OCI-LY3 (cell line): ENCODE data around the gene MCRIP2.

Experiments used
- EZH2phosphoT487 ChIP-seq: fragments of 200-600 bp; shearing (Covaris generic); IDR thresholded peaks from 2 replicates; pipeline ENCODE4 v1.6.1; 2018; ENCODE audit warnings: antibody characterized with exemption, mixed run types, low read depth
- TF ChIP-seq, protein P1 (sequence below): fragments of 200-600, 300-600 bp; sonication (generic); IDR thresholded peaks from 2 replicates; pipeline ENCODE4 v1.5.1; 2014; ENCODE audit warnings: antibody characterized with exemption, low read length, low read depth

GRCh38 chr16:606656-607307, 34.8 kb upstream of the MCRIP2 start:
- TF ChIP-seq, protein P1, sequence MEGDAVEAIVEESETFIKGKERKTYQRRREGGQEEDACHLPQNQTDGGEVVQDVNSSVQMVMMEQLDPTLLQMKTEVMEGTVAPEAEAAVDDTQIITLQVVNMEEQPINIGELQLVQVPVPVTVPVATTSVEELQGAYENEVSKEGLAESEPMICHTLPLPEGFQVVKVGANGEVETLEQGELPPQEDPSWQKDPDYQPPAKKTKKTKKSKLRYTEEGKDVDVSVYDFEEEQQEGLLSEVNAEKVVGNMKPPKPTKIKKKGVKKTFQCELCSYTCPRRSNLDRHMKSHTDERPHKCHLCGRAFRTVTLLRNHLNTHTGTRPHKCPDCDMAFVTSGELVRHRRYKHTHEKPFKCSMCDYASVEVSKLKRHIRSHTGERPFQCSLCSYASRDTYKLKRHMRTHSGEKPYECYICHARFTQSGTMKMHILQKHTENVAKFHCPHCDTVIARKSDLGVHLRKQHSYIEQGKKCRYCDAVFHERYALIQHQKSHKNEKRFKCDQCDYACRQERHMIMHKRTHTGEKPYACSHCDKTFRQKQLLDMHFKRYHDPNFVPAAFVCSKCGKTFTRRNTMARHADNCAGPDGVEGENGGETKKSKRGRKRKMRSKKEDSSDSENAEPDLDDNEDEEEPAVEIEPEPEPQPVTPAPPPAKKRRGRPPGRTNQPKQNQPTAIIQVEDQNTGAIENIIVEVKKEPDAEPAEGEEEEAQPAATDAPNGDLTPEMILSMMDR: no peak
- TF ChIP-seq EZH2phosphoT487: no peak
